ENCODE data around the gene SPOP. TPM values are rescaled to one million over a fixed set of nuclear protein-coding genes. Genes with fewer than 3 reads are reported as not detected.

SPOP gene
- total and polyA plus RNA-seq, 3 experiments from 2014 or later, result 74.8 to 101 (median 75.1) TPM

GRCh38 chr17:49621946-49622529, 55.9 kb downstream of the SPOP start:
- H3K4me1 Mint-ChIP-seq, result peaks cover 20 to 33% (median 33%) of the 10 kb centered on the region in 3 donors
- no peaks in the 10 kb centered on the region for H3K9me3 Mint-ChIP-seq
- H3K27me3 Mint-ChIP-seq, result no peaks in the 10 kb centered on the region
- H3K27ac Mint-ChIP-seq, result peak overlapping the region in 4 of 8 donors; percentile 42 to 61 (median 45)
- H3K27ac ChIP-seq (ENCODE audit: low read depth, low read length), result no peak overlapping the region
- peaks cover 31% of the 10 kb centered on the region for H3K36me3 ChIP-seq (ENCODE audit: insufficient read depth, low read length)
- no peak for DNase-seq
- H3K9me3 ChIP-seq (ENCODE audit: low read length), result no peaks in the 10 kb centered on the region
- H3K4me3 Mint-ChIP-seq, result no peak overlapping the region
- peaks cover 0 to 71% (median 27%) of the 10 kb centered on the region in 3 donors for H3K36me3 Mint-ChIP-seq
- ChIA-PET POLR2A (no interaction called here), CTCF (interaction anchor here (1.6 kb wide), 1 partner anchor 75 kb away, joined by 3 read pairs; no protein-coding TSS in a partner anchor)
- no peak overlapping the region for H3K4me3 ChIP-seq (ENCODE audit: low read length)
- no peaks in the 10 kb centered on the region for H3K4me1 ChIP-seq (ENCODE audit: insufficient read depth, low read length)
- H3K27me3 ChIP-seq (ENCODE audit: insufficient read depth, low read length, poor library complexity, severe bottlenecking), result no peaks in the 10 kb centered on the region

GRCh38 chr17:49621420-49621819, 56.5 kb downstream of the SPOP start:
- ChIA-PET POLR2A (interaction anchor here (0.5 to 0.6 kb wide), 2 partner anchors 14 to 56 kb away, joined by 3 to 4 read pairs; no protein-coding TSS in a partner anchor), CTCF (no interaction called here)
- peaks cover 20 to 38% (median 33%) of the 10 kb centered on the region in 3 donors for H3K4me1 Mint-ChIP-seq
- H3K9me3 ChIP-seq (ENCODE audit: low read length), result no peaks in the 10 kb centered on the region
- H3K4me3 Mint-ChIP-seq, result no peak overlapping the region
- no peak overlapping the region for H3K4me3 ChIP-seq (ENCODE audit: low read length)
- H3K36me3 ChIP-seq (ENCODE audit: insufficient read depth, low read length), result peaks cover 35% of the 10 kb centered on the region
- no peaks in the 10 kb centered on the region for H3K27me3 ChIP-seq (ENCODE audit: insufficient read depth, low read length, poor library complexity, severe bottlenecking)
- H3K9me3 Mint-ChIP-seq, result no peaks in the 10 kb centered on the region
- no peak overlapping the region for H3K27ac ChIP-seq (ENCODE audit: low read depth, low read length)
- no peaks in the 10 kb centered on the region for H3K4me1 ChIP-seq (ENCODE audit: insufficient read depth, low read length)
- H3K27ac Mint-ChIP-seq, result peak overlapping the region in 3 of 8 donors; percentile 2 to 80 (median 59)
- H3K36me3 Mint-ChIP-seq, result peaks cover 6 to 76% (median 32%) of the 10 kb centered on the region in 3 donors
- no peaks in the 10 kb centered on the region for H3K27me3 Mint-ChIP-seq
- DNase-seq, result no peak

GRCh38 chr17:49618028-49618611, 59.8 kb downstream of the SPOP start:
- Mint-ChIP-seq H3K36me3 (peaks cover 9 to 85% (median 32%) of the 10 kb centered on the region in 3 donors), H3K9me3 (no peaks in the 10 kb centered on the region), H3K4me1 (peaks cover 15 to 38% (median 28%) of the 10 kb centered on the region in 3 donors), H3K27ac (peak overlapping the region in 4 of 8 donors; percentile 39 to 71 (median 48)), H3K27me3 (no peaks in the 10 kb centered on the region), H3K4me3 (peak overlapping the region in 2 of 7 donors; percentile 17 to 33)
- no peak for DNase-seq
- ChIA-PET CTCF (interaction anchor here (1.0 to 1.4 kb wide), 3 partner anchors 19 to 78 kb away, joined by 3 to 5 read pairs (median 3); no protein-coding TSS in a partner anchor), POLR2A (no interaction called here)
- H3K9me3 ChIP-seq (ENCODE audit: low read length), result no peaks in the 10 kb centered on the region
- no peak overlapping the region for H3K27ac ChIP-seq (ENCODE audit: low read depth, low read length)
- H3K27me3 ChIP-seq (ENCODE audit: insufficient read depth, low read length, poor library complexity, severe bottlenecking), result no peaks in the 10 kb centered on the region
- peaks cover 48% of the 10 kb centered on the region for H3K36me3 ChIP-seq (ENCODE audit: insufficient read depth, low read length)
- no peaks in the 10 kb centered on the region for H3K4me1 ChIP-seq (ENCODE audit: insufficient read depth, low read length)
- no peak overlapping the region for H3K4me3 ChIP-seq (ENCODE audit: low read length)

- no peaks in the 10 kb centered on the region for H3K4me1 ChIP-seq (ENCODE audit: insufficient read depth, low read length)
- no peak overlapping the region for H3K4me3 ChIP-seq (ENCODE audit: low read length)
- Mint-ChIP-seq H3K36me3 (peaks cover 9 to 84% (median 27%) of the 10 kb centered on the region in 3 donors), H3K27me3 (no peaks in the 10 kb centered on the region), H3K9me3 (no peaks in the 10 kb centered on the region), H3K4me3 (no peak overlapping the region), H3K27ac (peak overlapping the region in 2 of 8 donors; percentile 9 to 20), H3K4me1 (peaks cover 12 to 33% (median 18%) of the 10 kb centered on the region in 3 donors)
- H3K27me3 ChIP-seq (ENCODE audit: insufficient read depth, low read length, poor library complexity, severe bottlenecking), result no peaks in the 10 kb centered on the region
- ChIA-PET POLR2A (interaction anchor here (0.6 kb wide), 1 partner anchor 385 kb away, joined by 3 read pairs; no protein-coding TSS in a partner anchor), CTCF (no interaction called here)
- H3K36me3 ChIP-seq (ENCODE audit: insufficient read depth, low read length), result peaks cover 48% of the 10 kb centered on the region
- no peaks in the 10 kb centered on the region for H3K9me3 ChIP-seq (ENCODE audit: low read length)
- no peak for DNase-seq
- H3K27ac ChIP-seq (ENCODE audit: low read depth, low read length), result no peak overlapping the region
These were observed 61.2 kb downstream of the SPOP start for GRCh38 chr17:49616601-49617131.

- Histone ChIP-seq H3K4me3 (ENCODE audit: low read length) (no peak overlapping the region), H3K4me1 (ENCODE audit: insufficient read depth, low read length) (no peaks in the 10 kb centered on the region), H3K27me3 (ENCODE audit: insufficient read depth, low read length, poor library complexity, severe bottlenecking) (no peaks in the 10 kb centered on the region), H3K36me3 (ENCODE audit: insufficient read depth, low read length) (peaks cover 47% of the 10 kb centered on the region), H3K27ac (ENCODE audit: low read depth, low read length) (no peak overlapping the region), H3K9me3 (ENCODE audit: low read length) (no peaks in the 10 kb centered on the region)
- no peak overlapping the region for H3K4me3 Mint-ChIP-seq
- peak overlapping the region in 3 of 8 donors; percentile 9 to 51 (median 21) for H3K27ac Mint-ChIP-seq
- H3K36me3 Mint-ChIP-seq, result peaks cover 9 to 84% (median 27%) of the 10 kb centered on the region in 3 donors
- DNase-seq, result no peak
- H3K9me3 Mint-ChIP-seq, result no peaks in the 10 kb centered on the region
- ChIA-PET CTCF (no interaction called here), POLR2A (no interaction called here)
- H3K27me3 Mint-ChIP-seq, result no peaks in the 10 kb centered on the region
- H3K4me1 Mint-ChIP-seq, result peaks cover 12 to 32% (median 17%) of the 10 kb centered on the region in 3 donors
These were observed 61.8 kb downstream of the SPOP start for GRCh38 chr17:49616086-49616485.

- H3K4me3 Mint-ChIP-seq, result no peak overlapping the region
- DNase-seq, result no peak
- no peaks in the 10 kb centered on the region for H3K27me3 Mint-ChIP-seq
- POLR2A ChIA-PET, result interaction anchor here (0.6 kb wide), 2 partner anchors 41 to 207 kb away, joined by 4 to 7 read pairs; no protein-coding TSS in a partner anchor
- H3K27me3 ChIP-seq (ENCODE audit: insufficient read depth, low read length, poor library complexity, severe bottlenecking), result no peaks in the 10 kb centered on the region
- H3K9me3 Mint-ChIP-seq, result no peaks in the 10 kb centered on the region
- H3K4me1 Mint-ChIP-seq, result peaks cover 5 to 21% (median 5%) of the 10 kb centered on the region in 3 donors
- no peak overlapping the region for H3K27ac Mint-ChIP-seq
- CTCF ChIA-PET, result interaction anchor here (0.8 to 1.1 kb wide), 2 partner anchors 14 to 33 kb away, joined by 3 read pairs; no protein-coding TSS in a partner anchor
- H3K36me3 ChIP-seq (ENCODE audit: insufficient read depth, low read length), result peaks cover 49% of the 10 kb centered on the region
- H3K27ac ChIP-seq (ENCODE audit: low read depth, low read length), result no peak overlapping the region
- H3K36me3 Mint-ChIP-seq, result peaks cover 13 to 89% (median 25%) of the 10 kb centered on the region in 3 donors
- no peaks in the 10 kb centered on the region for H3K9me3 ChIP-seq (ENCODE audit: low read length)
- H3K4me3 ChIP-seq (ENCODE audit: low read length), result no peak overlapping the region
- no peaks in the 10 kb centered on the region for H3K4me1 ChIP-seq (ENCODE audit: insufficient read depth, low read length)
These were observed 64.6 kb downstream of the SPOP start for GRCh38 chr17:49613182-49613800.

- no peak for DNase-seq
- H3K27ac ChIP-seq (ENCODE audit: low read depth, low read length), result no peak overlapping the region
- no peak overlapping the region for H3K4me3 ChIP-seq (ENCODE audit: low read length)
- no peak overlapping the region for H3K4me3 Mint-ChIP-seq
- H3K4me1 Mint-ChIP-seq, result peaks cover 0 to 15% (median 3%) of the 10 kb centered on the region in 3 donors
- H3K36me3 ChIP-seq (ENCODE audit: insufficient read depth, low read length), result peaks cover 47% of the 10 kb centered on the region
- H3K9me3 ChIP-seq (ENCODE audit: low read length), result no peaks in the 10 kb centered on the region
- no peaks in the 10 kb centered on the region for H3K27me3 ChIP-seq (ENCODE audit: insufficient read depth, low read length, poor library complexity, severe bottlenecking)
- peaks cover 13 to 88% (median 23%) of the 10 kb centered on the region in 3 donors for H3K36me3 Mint-ChIP-seq
- H3K4me1 ChIP-seq (ENCODE audit: insufficient read depth, low read length), result no peaks in the 10 kb centered on the region
- H3K27ac Mint-ChIP-seq, result peak overlapping the region in 2 of 8 donors; percentile 4 to 10
- no peaks in the 10 kb centered on the region for H3K9me3 Mint-ChIP-seq
- ChIA-PET POLR2A (interaction anchor here (0.6 kb wide), 1 partner anchor 42 kb away, joined by 4 read pairs; no protein-coding TSS in a partner anchor), CTCF (no interaction called here)
- no peaks in the 10 kb centered on the region for H3K27me3 Mint-ChIP-seq
These were observed 65.2 kb downstream of the SPOP start for GRCh38 chr17:49612726-49613125.
